Measurements from ENCODE around the gene TMEM259.

Gene TMEM259

GRCh38 chr19:993831-994393, 27.0 kb downstream of the TMEM259 start:
- Histone ChIP-seq H2BK15ac (ENCODE audit: low read depth, poor library complexity, severe bottlenecking) (no peak overlapping the region), H2BK12ac (ENCODE audit: low read length in 2 of 2) (no peak overlapping the region), H2BK120ac (ENCODE audit: low read depth, low read length) (no peak overlapping the region), H3K4me3 (ENCODE audit: insufficient read depth in 1 of 2, low read depth in 1 of 2, low read length in 2 of 2) (no peak overlapping the region), H4K91ac (ENCODE audit: low read length) (no peak overlapping the region), H3K36me3 (ENCODE audit: control insufficient read depth in 1 of 2, insufficient read depth in 2 of 2, low read depth in 1 of 2, low read length in 2 of 2) (peaks cover 10 to 66% of the 10 kb centered on the region in 2 experiments), H3K18ac (ENCODE audit: low read depth in 1 of 2, low read length in 2 of 2) (no peak overlapping the region), H3K9ac (ENCODE audit: low read length) (no peak overlapping the region), H3K14ac (ENCODE audit: low read length in 2 of 2) (no peak overlapping the region), H3K4me2 (ENCODE audit: low read length, poor library complexity, severe bottlenecking) (no peak overlapping the region), H3K27me3 (ENCODE audit: control insufficient read depth in 1 of 2, insufficient read depth in 1 of 2, low read length in 2 of 2) (peaks cover 27 to 36% of the 10 kb centered on the region in 2 experiments), H3K79me1 (replicated peaks; ENCODE audit: low read length, poor library complexity, severe bottlenecking) (peaks cover 5% of the 10 kb centered on the region), H2AK5ac (ENCODE audit: low read length, severe bottlenecking) (no peak overlapping the region), H3K9me3 (ENCODE audit: control insufficient read depth, low read length) (no peaks in the 10 kb centered on the region), H3K4ac (ENCODE audit: low read depth in 1 of 2, low read length in 2 of 2) (no peak overlapping the region), H3K27ac (ENCODE audit: low read length, poor library complexity, severe bottlenecking) (no peak overlapping the region), H2AFZ (ENCODE audit: low read depth, low read length) (no peak overlapping the region), H2BK5ac (ENCODE audit: low read depth, low read length, poor library complexity, severe bottlenecking) (no peak overlapping the region), H4K8ac (ENCODE audit: low read length) (no peak overlapping the region), H3K4me1 (ENCODE audit: control insufficient read depth, insufficient read depth, low read depth, low read length) (peaks cover 52% of the 10 kb centered on the region), H3K23ac (ENCODE audit: low read length in 2 of 2) (no peak overlapping the region)
- 96% methylated on average over 39 of the region's 43 CpGs for WGBS
- DNase-seq: no peak

GRCh38 chr19:993361-993830, 27.5 kb downstream of the TMEM259 start:
- Histone ChIP-seq H3K4ac (ENCODE audit: low read depth in 1 of 2, low read length in 2 of 2) (no peak overlapping the region), H2BK12ac (ENCODE audit: low read length in 2 of 2) (no peak overlapping the region)

GRCh38 chr19:992670-993055, 28.3 kb downstream of the TMEM259 start:
- H3K9ac ChIP-seq (ENCODE audit: low read length): no peak overlapping the region
- peaks cover 61% of the 10 kb centered on the region for H3K4me1 ChIP-seq (ENCODE audit: control insufficient read depth, insufficient read depth, low read depth, low read length)
- no peak overlapping the region for H3K4me3 ChIP-seq (ENCODE audit: insufficient read depth in 1 of 2, low read depth in 1 of 2, low read length in 2 of 2)
- H3K9me3 ChIP-seq (ENCODE audit: control insufficient read depth, low read length): no peaks in the 10 kb centered on the region
- no peak overlapping the region for H3K18ac ChIP-seq (ENCODE audit: low read depth in 1 of 2, low read length in 2 of 2)
- no peak overlapping the region for H2BK5ac ChIP-seq (ENCODE audit: low read depth, low read length, poor library complexity, severe bottlenecking)
- no peak overlapping the region for H2AK5ac ChIP-seq (ENCODE audit: low read length, severe bottlenecking)
- no peak overlapping the region for H2BK15ac ChIP-seq (ENCODE audit: low read depth, poor library complexity, severe bottlenecking)
- H3K79me1 ChIP-seq (replicated peaks; ENCODE audit: low read length, poor library complexity, severe bottlenecking): peaks cover 5% of the 10 kb centered on the region
- H4K91ac ChIP-seq (ENCODE audit: low read length): no peak overlapping the region
- H3K23ac ChIP-seq (ENCODE audit: low read length in 2 of 2): no peak overlapping the region
- H3K36me3 ChIP-seq (ENCODE audit: control insufficient read depth in 1 of 2, insufficient read depth in 2 of 2, low read depth in 1 of 2, low read length in 2 of 2): peaks cover 18 to 74% of the 10 kb centered on the region in 2 experiments
- no peak for DNase-seq
- 94% methylated on average over 12 of the region's 13 CpGs for WGBS
- H3K14ac ChIP-seq (ENCODE audit: low read length in 2 of 2): no peak overlapping the region
- no peak overlapping the region for H2BK12ac ChIP-seq (ENCODE audit: low read length in 2 of 2)
- no peak overlapping the region for H2BK120ac ChIP-seq (ENCODE audit: low read depth, low read length)
- H2AFZ ChIP-seq (ENCODE audit: low read depth, low read length): no peak overlapping the region
- no peak overlapping the region for H3K27ac ChIP-seq (ENCODE audit: low read length, poor library complexity, severe bottlenecking)
- H3K27me3 ChIP-seq (ENCODE audit: control insufficient read depth in 1 of 2, insufficient read depth in 1 of 2, low read length in 2 of 2): peaks cover 18 to 23% of the 10 kb centered on the region in 2 experiments
- no peak overlapping the region for H4K8ac ChIP-seq (ENCODE audit: low read length)
- H3K4me2 ChIP-seq (ENCODE audit: low read length, poor library complexity, severe bottlenecking): no peak overlapping the region
- H3K4ac ChIP-seq (ENCODE audit: low read depth in 1 of 2, low read length in 2 of 2): no peak overlapping the region

More at GRCh38 chr19:993361-993830, 27.5 kb downstream of the TMEM259 start:
- no peak overlapping the region for H3K27ac ChIP-seq (ENCODE audit: low read length, poor library complexity, severe bottlenecking)
- H3K18ac ChIP-seq (ENCODE audit: low read depth in 1 of 2, low read length in 2 of 2): no peak overlapping the region
- H3K4me3 ChIP-seq (ENCODE audit: insufficient read depth in 1 of 2, low read depth in 1 of 2, low read length in 2 of 2): no peak overlapping the region
- peaks cover 13 to 70% of the 10 kb centered on the region in 2 experiments for H3K36me3 ChIP-seq (ENCODE audit: control insufficient read depth in 1 of 2, insufficient read depth in 2 of 2, low read depth in 1 of 2, low read length in 2 of 2)
- no peak overlapping the region for H3K4me2 ChIP-seq (ENCODE audit: low read length, poor library complexity, severe bottlenecking)
- H4K91ac ChIP-seq (ENCODE audit: low read length): no peak overlapping the region
- peaks cover 5% of the 10 kb centered on the region for H3K79me1 ChIP-seq (replicated peaks; ENCODE audit: low read length, poor library complexity, severe bottlenecking)
- no peak overlapping the region for H2BK15ac ChIP-seq (ENCODE audit: low read depth, poor library complexity, severe bottlenecking)
- H3K9me3 ChIP-seq (ENCODE audit: control insufficient read depth, low read length): no peaks in the 10 kb centered on the region
- 89% methylated on average over 17 of the region's 17 CpGs for WGBS
- no peak overlapping the region for H3K14ac ChIP-seq (ENCODE audit: low read length in 2 of 2)
- no peak overlapping the region for H3K23ac ChIP-seq (ENCODE audit: low read length in 2 of 2)
- H2BK120ac ChIP-seq (ENCODE audit: low read depth, low read length): no peak overlapping the region
- no peak overlapping the region for H2AK5ac ChIP-seq (ENCODE audit: low read length, severe bottlenecking)
- H4K8ac ChIP-seq (ENCODE audit: low read length): no peak overlapping the region
- H3K9ac ChIP-seq (ENCODE audit: low read length): no peak overlapping the region
- no peak for DNase-seq
- peaks cover 54% of the 10 kb centered on the region for H3K4me1 ChIP-seq (ENCODE audit: control insufficient read depth, insufficient read depth, low read depth, low read length)
- H2AFZ ChIP-seq (ENCODE audit: low read depth, low read length): no peak overlapping the region
- H2BK5ac ChIP-seq (ENCODE audit: low read depth, low read length, poor library complexity, severe bottlenecking): no peak overlapping the region
- peaks cover 25 to 31% of the 10 kb centered on the region in 2 experiments for H3K27me3 ChIP-seq (ENCODE audit: control insufficient read depth in 1 of 2, insufficient read depth in 1 of 2, low read length in 2 of 2)

GRCh38 chr19:991932-992669, 28.8 kb downstream of the TMEM259 start:
- Histone ChIP-seq H3K27ac (ENCODE audit: low read length, poor library complexity, severe bottlenecking) (no peak overlapping the region), H2BK120ac (ENCODE audit: low read depth, low read length) (no peak overlapping the region), H3K4me2 (ENCODE audit: low read length, poor library complexity, severe bottlenecking) (no peak overlapping the region), H3K18ac (ENCODE audit: low read depth in 1 of 2, low read length in 2 of 2) (no peak overlapping the region), H2BK5ac (ENCODE audit: low read depth, low read length, poor library complexity, severe bottlenecking) (no peak overlapping the region), H3K79me1 (replicated peaks; ENCODE audit: low read length, poor library complexity, severe bottlenecking) (peaks cover 5% of the 10 kb centered on the region), H3K9me3 (ENCODE audit: control insufficient read depth, low read length) (no peaks in the 10 kb centered on the region), H3K9ac (ENCODE audit: low read length) (no peak overlapping the region), H2BK15ac (ENCODE audit: low read depth, poor library complexity, severe bottlenecking) (no peak overlapping the region), H3K4me1 (ENCODE audit: control insufficient read depth, insufficient read depth, low read depth, low read length) (peaks cover 65% of the 10 kb centered on the region), H3K36me3 (ENCODE audit: control insufficient read depth in 1 of 2, insufficient read depth in 2 of 2, low read depth in 1 of 2, low read length in 2 of 2) (peaks cover 21 to 79% of the 10 kb centered on the region in 2 experiments), H4K8ac (ENCODE audit: low read length) (no peak overlapping the region), H2AK5ac (ENCODE audit: low read length, severe bottlenecking) (no peak overlapping the region), H2AFZ (ENCODE audit: low read depth, low read length) (no peak overlapping the region), H3K4me3 (ENCODE audit: insufficient read depth in 1 of 2, low read depth in 1 of 2, low read length in 2 of 2) (no peak overlapping the region), H3K14ac (ENCODE audit: low read length in 2 of 2) (no peak overlapping the region), H3K23ac (ENCODE audit: low read length in 2 of 2) (no peak overlapping the region), H3K27me3 (ENCODE audit: control insufficient read depth in 1 of 2, insufficient read depth in 1 of 2, low read length in 2 of 2) (peaks cover 13 to 18% of the 10 kb centered on the region in 2 experiments), H4K91ac (ENCODE audit: low read length) (no peak overlapping the region), H3K4ac (ENCODE audit: low read depth in 1 of 2, low read length in 2 of 2) (no peak overlapping the region), H2BK12ac (ENCODE audit: low read length in 2 of 2) (no peak overlapping the region)
- WGBS: 96% methylated on average over 37 of the region's 42 CpGs
- DNase-seq: no peak

Measured in mesenchymal stem cell (in vitro differentiated cells and primary cell).